OCI-LY1 (cell line): Measurements from ENCODE around the gene DNALI1.

Experiments used
- H2AFZ ChIP-seq: fragments of 200-600 bp; sonication (generic), shearing (Covaris generic); 2 replicates; pipeline ENCODE4 v1.6.0; 2014; ENCODE audit warnings: antibody characterized with exemption, mild to moderate bottlenecking, low read length
- H3F3A ChIP-seq: fragments of 200-600 bp; sonication (generic), shearing (Covaris generic); 2 replicates; pipeline ENCODE4 v1.6.0; 2014; ENCODE audit warnings: mild to moderate bottlenecking, antibody characterized with exemption, low read length, moderate library complexity; ENCODE audit not compliant: insufficient read depth
- H3K27ac ChIP-seq: fragments of 200-600 bp; sonication (generic); 2 replicates; pipeline ENCODE4 v1.5.1; 2014; ENCODE audit warnings: low read length, mixed run types, mild to moderate bottlenecking, low read depth; ENCODE audit not compliant: poor library complexity, severe bottlenecking
- H3K27me3 ChIP-seq: fragments of 200-600 bp; sonication (generic); 2 replicates; pipeline ENCODE4 v1.6.0; 2014; ENCODE audit warnings: antibody characterized with exemption, mild to moderate bottlenecking, low read length, moderate library complexity; ENCODE audit not compliant: insufficient read depth
- H3K36me3 ChIP-seq: fragments of 200-600 bp; sonication (generic); 2 replicates; pipeline ENCODE4 v1.6.1; 2014; ENCODE audit warnings: mild to moderate bottlenecking, antibody characterized with exemption, low read length, moderate library complexity, mixed read lengths; ENCODE audit not compliant: insufficient read depth
- H3K4me1 ChIP-seq: fragments of 200-600 bp; sonication (generic); 2 replicates; pipeline ENCODE4 v1.5.1; 2014; ENCODE audit warnings: mild to moderate bottlenecking, low read length, moderate library complexity; ENCODE audit not compliant: insufficient read depth, severe bottlenecking
- H3K4me2 ChIP-seq: fragments of 200-600 bp; sonication (generic), shearing (Covaris generic); 2 replicates; pipeline ENCODE4 v1.6.1; 2014; ENCODE audit warnings: low read length
- H3K4me3 ChIP-seq: fragments of 200-600 bp; sonication (generic); 2 replicates; pipeline ENCODE4 v1.5.1; 2014; ENCODE audit warnings: low read length, low read depth, mild to moderate bottlenecking, mixed read lengths; ENCODE audit not compliant: poor library complexity, severe bottlenecking
- H3K79me2 ChIP-seq: fragments of 200-600 bp; shearing (Covaris generic); 2 replicates; pipeline ENCODE4 v1.6.1; 2016; ENCODE audit warnings: mixed run types, low read length, mixed read lengths; ENCODE audit not compliant: insufficient read depth
- H3K9ac ChIP-seq: fragments of 200-600 bp; sonication (generic), shearing (Covaris generic); 2 replicates; pipeline ENCODE4 v1.6.1; 2014; ENCODE audit warnings: mild to moderate bottlenecking, low read length, mixed read lengths
- H3K9me2 ChIP-seq: fragments of 200-600 bp; sonication (generic), shearing (Covaris generic); 2 replicates; pipeline ENCODE4 v1.6.1; 2014; ENCODE audit warnings: low read depth, mild to moderate bottlenecking, low read length, mixed read lengths
- H3K9me3 ChIP-seq: fragments of 200-600 bp; shearing (Covaris generic); 2 replicates; pipeline ENCODE4 v1.6.1; 2014; ENCODE audit warnings: low read length, mixed read lengths
- H4K20me1 ChIP-seq: fragments of 200-600 bp; sonication (generic), shearing (Covaris generic); 2 replicates; pipeline ENCODE4 v1.6.0; 2016; ENCODE audit warnings: mild to moderate bottlenecking, low read length; ENCODE audit not compliant: insufficient read depth
- CTCF ChIP-seq: fragments of 200-600 bp; sonication (generic), shearing (Covaris generic); IDR thresholded peaks from 2 replicates; pipeline ENCODE4 v1.5.1; 2017; ENCODE audit warnings: mild to moderate bottlenecking, antibody characterized with exemption, low read length, moderate library complexity, mixed read lengths
- EZH2 ChIP-seq: fragments of 200-600 bp; sonication (generic), shearing (Covaris generic); IDR thresholded peaks from 2 replicates; pipeline ENCODE4 v1.8.0; 2017; ENCODE audit warnings: borderline replicate concordance, mixed run types, mild to moderate bottlenecking, antibody characterized with exemption, low read length, moderate library complexity, mixed read lengths

The DNALI1 gene

GRCh38 chr1:37593726-37594125 is 37.0 kb downstream of the DNALI1 start:
- H4K20me1 ChIP-seq: no peaks in the 10 kb centered on the region
- no peaks in the 10 kb centered on the region for H3F3A ChIP-seq
- no peaks in the 10 kb centered on the region for H3K27me3 ChIP-seq
- H3K4me1 ChIP-seq: peaks cover 17% of the 10 kb centered on the region
- no peak overlapping the region; the same call in 1 of the 2 replicates for H3K9ac ChIP-seq
- H3K4me3 ChIP-seq: peak overlapping the region; percentile 80
- H3K36me3 ChIP-seq: peaks cover 51% of the 10 kb centered on the region
- no peaks in the 10 kb centered on the region for H3K9me3 ChIP-seq
- H3K27ac ChIP-seq: no peak overlapping the region
- no peak for TF ChIP-seq CTCF
- TF ChIP-seq EZH2: no peak
- H2AFZ ChIP-seq: no peak overlapping the region
- H3K4me2 ChIP-seq: peak overlapping the region; percentile 84; the same call in 1 of the 2 replicates
- H3K79me2 ChIP-seq: peaks cover 32% of the 10 kb centered on the region
- H3K9me2 ChIP-seq: no peaks in the 10 kb centered on the region

- no peak within 1 kb of the TSS for H2AFZ ChIP-seq
- no peaks in the 10 kb centered on the region for H3K27me3 ChIP-seq
- peak within 1 kb of the TSS; percentile 84 for H3K4me2 ChIP-seq
- TF ChIP-seq CTCF: no peak
- TF ChIP-seq EZH2: no peak
- H3F3A ChIP-seq: no peaks in the 10 kb centered on the region
- peaks cover 32% of the 10 kb centered on the region for H3K79me2 ChIP-seq
- H3K9me2 ChIP-seq: no peaks in the 10 kb centered on the region
- H3K36me3 ChIP-seq: peaks cover 35% of the 10 kb centered on the region
- peak within 1 kb of the TSS; percentile 84 for H3K9ac ChIP-seq
- H3K4me1 ChIP-seq: peaks cover 17% of the 10 kb centered on the region
- H3K9me3 ChIP-seq: no peaks in the 10 kb centered on the region
- H3K27ac ChIP-seq: peak within 1 kb of the TSS; percentile 6
- H4K20me1 ChIP-seq: no peaks in the 10 kb centered on the region
- peak within 1 kb of the TSS; percentile 80 for H3K4me3 ChIP-seq
Measured at GRCh38 chr1:37595440-37596181, 38.9 kb downstream of the DNALI1 start, which contains the start of gene GNL2. Gene GNL2 (minus strand): TSS chr1:37595937. CDS start chr1:37595822, 115 bp downstream.

- Histone ChIP-seq H3K27ac (no peak overlapping the region), H3K27me3 (no peaks in the 10 kb centered on the region), H3K4me1 (peaks cover 17% of the 10 kb centered on the region), H3K4me2 (peak overlapping the region; percentile 84), H3F3A (no peaks in the 10 kb centered on the region), H3K9ac (peak overlapping the region; percentile 43), H3K36me3 (peaks cover 28% of the 10 kb centered on the region), H3K79me2 (peaks cover 32% of the 10 kb centered on the region), H3K9me3 (no peaks in the 10 kb centered on the region), H4K20me1 (no peaks in the 10 kb centered on the region), H2AFZ (no peak overlapping the region), H3K9me2 (no peaks in the 10 kb centered on the region), H3K4me3 (peak overlapping the region; percentile 80)
- TF ChIP-seq CTCF: no peak
- TF ChIP-seq EZH2: no peak
Measured at GRCh38 chr1:37596182-37596667, 39.5 kb downstream of the DNALI1 start.
